Breast epithelium (tissue), 3 donors: ENCODE data around the gene NEK11.

Source experiments
- CTCF ChIP-seq, 3 donors: fragments of 450-650 bp; IDR thresholded peaks; one replicate each; pipeline ENCODE4 v1.5.1; 2016 to 2017; ENCODE audit warnings: antibody characterized with exemption in 3 of 3, mild to moderate bottlenecking in 3 of 3, moderate library complexity in 3 of 3
- POLR2A ChIP-seq: fragments of 450-650 bp; IDR thresholded peaks from one replicate; pipeline ENCODE4 v1.6.1; 2016; ENCODE audit warnings: antibody characterized with exemption, mild to moderate bottlenecking, moderate library complexity
- POLR2AphosphoS5 ChIP-seq, 3 donors: sonication (generic); formaldehyde crosslinking; IDR thresholded peaks; one replicate each; pipeline ENCODE4 v1.6.1; 2017; ENCODE audit warnings: antibody characterized with exemption in 3 of 3

- no peak for TF ChIP-seq CTCF (IDR thresholded peaks at IDR 0.05)
- no peak for TF ChIP-seq POLR2A
- TF ChIP-seq POLR2AphosphoS5 (IDR thresholded peaks at IDR 0.05) = no peak
Measured at GRCh38 chr3:131242201-131242600, 215.5 kb downstream of the NEK11 start.
